Neural cell (in vitro differentiated cells): Measurements from ENCODE around the gene GOSR1. TPM values are rescaled to one million over a fixed set of nuclear protein-coding genes. Genes with fewer than 3 reads are reported as not detected.

Source experiments
- H2AFZ ChIP-seq: fragments of 200-600, 300-800 bp; sonication (generic), shearing (Covaris generic); 2 replicates; pipeline ENCODE4 v1.6.0; 2014; ENCODE audit warnings: low read depth, mild to moderate bottlenecking, antibody characterized with exemption, low read length, moderate library complexity
- H3F3A ChIP-seq: fragments of 200-600 bp; shearing (Covaris generic); 2 replicates; pipeline ENCODE4 v1.6.1; 2016; ENCODE audit warnings: mild to moderate bottlenecking, moderate library complexity, mixed read lengths, antibody characterized with exemption, low read length; ENCODE audit not compliant: insufficient read depth, poor library complexity, severe bottlenecking
- H3K27ac ChIP-seq: fragments of 200-600, 300-800 bp; sonication (generic), shearing (Covaris generic); 2 replicates; pipeline ENCODE4 v1.5.1; 2014; ENCODE audit warnings: mild to moderate bottlenecking, low read length, moderate library complexity
- H3K27me3 ChIP-seq: fragments of 300-800, 200-600 bp; sonication (generic), shearing (Covaris generic); 2 replicates; pipeline ENCODE4 v1.6.0; 2014; ENCODE audit warnings: mild to moderate bottlenecking, low read depth, low read length, moderate library complexity; ENCODE audit not compliant: insufficient read depth
- H3K36me3 ChIP-seq: fragments of 300-800, 200-600 bp; sonication (generic), shearing (Covaris generic); 2 replicates; pipeline ENCODE4 v1.5.1; 2014; ENCODE audit warnings: mild to moderate bottlenecking, antibody characterized with exemption, low read length, moderate library complexity; ENCODE audit not compliant: insufficient read depth
- H3K4me2 ChIP-seq: fragments of 300-800, 200-600 bp; sonication (generic), shearing (Covaris generic); 2 replicates; pipeline ENCODE4 v1.6.0; 2014; ENCODE audit warnings: mild to moderate bottlenecking, low read length
- H3K4me3 ChIP-seq: fragments of 300-800, 200-600 bp; sonication (generic), shearing (Covaris generic); 2 replicates; pipeline ENCODE4 v1.5.1; 2014; ENCODE audit warnings: mild to moderate bottlenecking, low read length, moderate library complexity
- H3K79me2 ChIP-seq: fragments of 200-600 bp; shearing (Covaris generic); replicated peaks from 2 replicates; pipeline ENCODE4 v1.6.0; 2014; ENCODE audit warnings: mild to moderate bottlenecking, low read length, moderate library complexity; ENCODE audit not compliant: insufficient read depth
- H3K9ac ChIP-seq: fragments of 300-800, 200-600 bp; sonication (generic), shearing (Covaris generic); 2 replicates; pipeline ENCODE4 v1.6.1; 2016; ENCODE audit warnings: mild to moderate bottlenecking, low read length, mixed read lengths
- H3K9me2 ChIP-seq: fragments of 200-600 bp; shearing (Covaris generic); 2 replicates; pipeline ENCODE4 v1.6.1; 2016; ENCODE audit warnings: mild to moderate bottlenecking, low read length, mixed read lengths; ENCODE audit not compliant: insufficient read depth
- H3K9me3 ChIP-seq: fragments of 200-600, 300-800 bp; sonication (generic), shearing (Covaris generic); 2 replicates; pipeline ENCODE4 v1.6.1; 2016; ENCODE audit warnings: mild to moderate bottlenecking, mixed run types, low read length, moderate library complexity, mixed read lengths
- H4K20me1 ChIP-seq: fragments of 200-600 bp; shearing (Covaris generic); 2 replicates; pipeline ENCODE4 v1.6.1; 2016; ENCODE audit warnings: mild to moderate bottlenecking, mixed run types; ENCODE audit not compliant: insufficient read depth
- CTCF ChIP-seq: fragments of 450-650 bp; IDR thresholded peaks from 2 replicates; pipeline ENCODE4 v1.5.1; 2014; ENCODE audit warnings: antibody characterized with exemption, mild to moderate bottlenecking, moderate library complexity; ENCODE audit not compliant: poor library complexity, severe bottlenecking
- EP300 ChIP-seq: fragments of 450-650 bp; conservative IDR thresholded peaks from 2 replicates; pipeline ENCODE4 v1.6.1; 2014; ENCODE audit warnings: antibody characterized with exemption, mild to moderate bottlenecking, moderate library complexity; ENCODE audit not compliant: poor library complexity, severe bottlenecking
- EZH2 ChIP-seq: fragments of 200-600, 300-800 bp; shearing (Covaris generic), sonication (generic); IDR thresholded peaks from 2 replicates; pipeline ENCODE4 v1.6.1; 2014; ENCODE audit warnings: antibody characterized with exemption, low read length, borderline replicate concordance, mild to moderate bottlenecking; ENCODE audit not compliant: insufficient read depth, poor library complexity, severe bottlenecking
- MXI1 ChIP-seq: fragments of 450-650 bp; conservative IDR thresholded peaks from 2 replicates; pipeline ENCODE4 v1.6.1; 2014; ENCODE audit warnings: antibody characterized with exemption, mild to moderate bottlenecking; ENCODE audit not compliant: poor library complexity, severe bottlenecking
- POLR2AphosphoS5 ChIP-seq: IDR thresholded peaks from 2 replicates; pipeline ENCODE4 v1.6.1; 2012
- RAD21 ChIP-seq: fragments of 450-650 bp; conservative IDR thresholded peaks from 2 replicates; pipeline ENCODE4 v1.6.1; 2014; ENCODE audit warnings: antibody characterized with exemption, mild to moderate bottlenecking, moderate library complexity
- REST ChIP-seq: IDR thresholded peaks from 2 replicates; pipeline ENCODE4 v1.6.1; 2012; ENCODE audit warnings: borderline replicate concordance
- TAF1 ChIP-seq: IDR thresholded peaks from 2 replicates; pipeline ENCODE4 v1.6.1; 2012; ENCODE audit warnings: low read depth
- polyA plus RNA-seq: library from polyadenylated mRNA; depleted of rRNA; stranded (reverse); fragments of >200 nt; gene quantifications from 2 replicates; pipeline ENCODE4 v1.2.3, GENCODE V29; 2014

Gene GOSR1
- polyA plus RNA-seq, 1 donor from 2014 or later, result 20.1 TPM

- H4K20me1 ChIP-seq, result no peaks in the 10 kb centered on the region
- TF ChIP-seq RAD21 (no peak), EZH2 (no peak), POLR2AphosphoS5 (no peak), CTCF (no peak), TAF1 (no peak), REST (no peak), EP300 (no peak)
- H3K79me2 ChIP-seq, result no peaks in the 10 kb centered on the region
- no peak overlapping the region for H3K27ac ChIP-seq
- H3F3A ChIP-seq, result no peaks in the 10 kb centered on the region
- H3K4me2 ChIP-seq, result no peak overlapping the region
- H3K27me3 ChIP-seq, result no peaks in the 10 kb centered on the region
- no peak overlapping the region for H3K9ac ChIP-seq
- H3K4me3 ChIP-seq, result no peak overlapping the region
- H3K9me3 ChIP-seq, result no peaks in the 10 kb centered on the region
- no peak overlapping the region for H2AFZ ChIP-seq
- H3K9me2 ChIP-seq, result no peaks in the 10 kb centered on the region
- H3K36me3 ChIP-seq, result peaks cover 11% of the 10 kb centered on the region
Measured at GRCh38 chr17:30517786-30518185, 40.6 kb downstream of the GOSR1 start.

GRCh38 chr17:30519166-30519565 lies 42.0 kb downstream of the GOSR1 start:
- no peak overlapping the region for H3K27ac ChIP-seq
- no peaks in the 10 kb centered on the region for H3K9me3 ChIP-seq
- H3K9me2 ChIP-seq, result no peaks in the 10 kb centered on the region
- no peak overlapping the region for H3K4me3 ChIP-seq
- H4K20me1 ChIP-seq, result no peaks in the 10 kb centered on the region
- TF ChIP-seq REST (no peak), EP300 (no peak), POLR2AphosphoS5 (no peak), RAD21 (no peak), CTCF (no peak), MXI1 (no peak)
- H3K79me2 ChIP-seq, result no peaks in the 10 kb centered on the region
- H3K36me3 ChIP-seq, result peaks cover 11% of the 10 kb centered on the region
- H3F3A ChIP-seq, result no peaks in the 10 kb centered on the region
- no peaks in the 10 kb centered on the region for H3K27me3 ChIP-seq
- H3K9ac ChIP-seq, result no peak overlapping the region
- H2AFZ ChIP-seq, result no peak overlapping the region
- no peak overlapping the region for H3K4me2 ChIP-seq
